ENCODE results near the gene OXCT1.

DNA sequence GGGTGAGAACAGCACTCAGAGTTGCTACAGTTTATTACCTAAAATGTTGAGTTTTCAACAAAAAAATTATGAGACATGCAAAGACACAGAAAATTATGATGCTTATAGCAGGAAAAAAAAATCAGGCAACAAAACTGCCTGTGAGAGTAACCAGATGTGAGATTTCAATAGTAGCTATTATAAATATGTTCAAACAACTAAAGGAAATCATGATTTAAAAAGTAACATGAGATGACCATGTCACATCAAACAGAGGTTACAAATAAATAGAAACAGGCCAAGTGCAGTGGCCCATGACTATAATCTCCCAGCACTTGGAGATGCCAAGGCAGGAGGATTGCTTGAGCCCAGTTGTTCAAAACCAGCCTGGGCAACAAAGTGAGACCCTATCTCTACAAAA lies 21.8 kb upstream of the OXCT1 start:
- TF ChIP-seq, protein P1, sequence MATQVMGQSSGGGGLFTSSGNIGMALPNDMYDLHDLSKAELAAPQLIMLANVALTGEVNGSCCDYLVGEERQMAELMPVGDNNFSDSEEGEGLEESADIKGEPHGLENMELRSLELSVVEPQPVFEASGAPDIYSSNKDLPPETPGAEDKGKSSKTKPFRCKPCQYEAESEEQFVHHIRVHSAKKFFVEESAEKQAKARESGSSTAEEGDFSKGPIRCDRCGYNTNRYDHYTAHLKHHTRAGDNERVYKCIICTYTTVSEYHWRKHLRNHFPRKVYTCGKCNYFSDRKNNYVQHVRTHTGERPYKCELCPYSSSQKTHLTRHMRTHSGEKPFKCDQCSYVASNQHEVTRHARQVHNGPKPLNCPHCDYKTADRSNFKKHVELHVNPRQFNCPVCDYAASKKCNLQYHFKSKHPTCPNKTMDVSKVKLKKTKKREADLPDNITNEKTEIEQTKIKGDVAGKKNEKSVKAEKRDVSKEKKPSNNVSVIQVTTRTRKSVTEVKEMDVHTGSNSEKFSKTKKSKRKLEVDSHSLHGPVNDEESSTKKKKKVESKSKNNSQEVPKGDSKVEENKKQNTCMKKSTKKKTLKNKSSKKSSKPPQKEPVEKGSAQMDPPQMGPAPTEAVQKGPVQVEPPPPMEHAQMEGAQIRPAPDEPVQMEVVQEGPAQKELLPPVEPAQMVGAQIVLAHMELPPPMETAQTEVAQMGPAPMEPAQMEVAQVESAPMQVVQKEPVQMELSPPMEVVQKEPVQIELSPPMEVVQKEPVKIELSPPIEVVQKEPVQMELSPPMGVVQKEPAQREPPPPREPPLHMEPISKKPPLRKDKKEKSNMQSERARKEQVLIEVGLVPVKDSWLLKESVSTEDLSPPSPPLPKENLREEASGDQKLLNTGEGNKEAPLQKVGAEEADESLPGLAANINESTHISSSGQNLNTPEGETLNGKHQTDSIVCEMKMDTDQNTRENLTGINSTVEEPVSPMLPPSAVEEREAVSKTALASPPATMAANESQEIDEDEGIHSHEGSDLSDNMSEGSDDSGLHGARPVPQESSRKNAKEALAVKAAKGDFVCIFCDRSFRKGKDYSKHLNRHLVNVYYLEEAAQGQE (IDR thresholded peaks at IDR 0.05; ENCODE audit: insufficient read depth in 1 of 2, low read depth in 2 of 2, low read length in 2 of 2) = no peak
- TF ChIP-seq POLR2AphosphoS5 (IDR thresholded peaks at IDR 0.05; ENCODE audit: low read depth, low read length) (no peak), TAF1 (IDR thresholded peaks at IDR 0.05; ENCODE audit: borderline replicate concordance, insufficient read depth, low read length) (no peak), SIN3A (IDR thresholded peaks at IDR 0.05; ENCODE audit: borderline replicate concordance, insufficient read depth, low read length) (no peak), FOXP2 (optimal IDR thresholded peaks at IDR 0.05; ENCODE audit: borderline replicate concordance, extremely low read depth, extremely low read length, insufficient read depth) (no peak)

All from PFSK-1 (cell line).